ENCODE data around the gene SLC9A9. TPM values are rescaled to one million over a fixed set of nuclear protein-coding genes. Genes with fewer than 3 reads are reported as not detected.

SLC9A9 gene
- total RNA-seq, 1 donor from 2014 or later: 4.9 TPM

- Histone ChIP-seq H3K36me3 (no peaks in the 10 kb centered on the region), H3K27me3 (ENCODE audit: low read depth) (no peaks in the 10 kb centered on the region), H3K9me3 (replicated peaks) (peaks cover 12% of the 10 kb centered on the region), H3K27ac (replicated peaks) (no peak overlapping the region), H3K4me3 (no peak overlapping the region), H3K4me1 (no peaks in the 10 kb centered on the region)
- TF ChIP-seq CTCF (IDR thresholded peaks at IDR 0.05; ENCODE audit: borderline replicate concordance): no peak
- intact Hi-C loops (cut with micrococcal nuclease): no loop called here
- no peak for DNase-seq
Observed at GRCh38 chr3:143358155-143358792, 490.0 kb downstream of the SLC9A9 start.

- no peaks in the 10 kb centered on the region for H3K27me3 ChIP-seq (ENCODE audit: low read depth)
- no peaks in the 10 kb centered on the region for H3K36me3 ChIP-seq
- no peak overlapping the region for H3K4me3 ChIP-seq
- TF ChIP-seq CTCF (IDR thresholded peaks at IDR 0.05; ENCODE audit: borderline replicate concordance): no peak
- DNase-seq: no peak
- intact Hi-C loops (cut with micrococcal nuclease): no loop called here
- H3K4me1 ChIP-seq: no peaks in the 10 kb centered on the region
- H3K27ac ChIP-seq (replicated peaks): no peak overlapping the region
- H3K9me3 ChIP-seq (replicated peaks): peaks cover 12% of the 10 kb centered on the region
Observed at GRCh38 chr3:143357700-143358099, 490.6 kb downstream of the SLC9A9 start.

- Histone ChIP-seq H3K4me1 (no peaks in the 10 kb centered on the region), H3K27ac (replicated peaks) (no peak overlapping the region), H3K4me3 (no peak overlapping the region), H3K27me3 (ENCODE audit: low read depth) (no peaks in the 10 kb centered on the region), H3K36me3 (no peaks in the 10 kb centered on the region), H3K9me3 (replicated peaks) (peaks cover 12% of the 10 kb centered on the region)
- TF ChIP-seq CTCF (IDR thresholded peaks at IDR 0.05; ENCODE audit: borderline replicate concordance): no peak
- DNase-seq: no peak
- intact Hi-C loops (cut with micrococcal nuclease): no loop called here
Observed at GRCh38 chr3:143356839-143357238, 491.4 kb downstream of the SLC9A9 start.

- Histone ChIP-seq H3K4me1 (no peaks in the 10 kb centered on the region), H3K36me3 (no peaks in the 10 kb centered on the region), H3K27ac (replicated peaks) (no peak overlapping the region), H3K27me3 (ENCODE audit: low read depth) (no peaks in the 10 kb centered on the region), H3K4me3 (no peak overlapping the region), H3K9me3 (replicated peaks) (no peaks in the 10 kb centered on the region)
- TF ChIP-seq CTCF (IDR thresholded peaks at IDR 0.05; ENCODE audit: borderline replicate concordance): no peak
- intact Hi-C loops (cut with micrococcal nuclease): no loop called here
- DNase-seq: no peak
Observed at GRCh38 chr3:143354342-143354741, 493.9 kb downstream of the SLC9A9 start.

GRCh38 chr3:143352850-143353550 is 495.3 kb downstream of the SLC9A9 start:
- no peak for DNase-seq
- H3K4me3 ChIP-seq: no peak overlapping the region
- intact Hi-C loops (cut with micrococcal nuclease): no loop called here
- no peaks in the 10 kb centered on the region for H3K9me3 ChIP-seq (replicated peaks)
- no peaks in the 10 kb centered on the region for H3K36me3 ChIP-seq
- H3K27ac ChIP-seq (replicated peaks): no peak overlapping the region
- H3K27me3 ChIP-seq (ENCODE audit: low read depth): no peaks in the 10 kb centered on the region
- no peaks in the 10 kb centered on the region for H3K4me1 ChIP-seq
- no peak for TF ChIP-seq CTCF (IDR thresholded peaks at IDR 0.05; ENCODE audit: borderline replicate concordance)

All from left ventricle myocardium inferior (tissue), 1 donor.